Measurements from ENCODE around the gene COL7A1. TPM values are rescaled to one million over a fixed set of nuclear protein-coding genes. Genes with fewer than 3 reads are reported as not detected.

Gene COL7A1
- total RNA-seq, 2 experiments from 2014 or later = 1.0 to 1.6 TPM

DNA sequence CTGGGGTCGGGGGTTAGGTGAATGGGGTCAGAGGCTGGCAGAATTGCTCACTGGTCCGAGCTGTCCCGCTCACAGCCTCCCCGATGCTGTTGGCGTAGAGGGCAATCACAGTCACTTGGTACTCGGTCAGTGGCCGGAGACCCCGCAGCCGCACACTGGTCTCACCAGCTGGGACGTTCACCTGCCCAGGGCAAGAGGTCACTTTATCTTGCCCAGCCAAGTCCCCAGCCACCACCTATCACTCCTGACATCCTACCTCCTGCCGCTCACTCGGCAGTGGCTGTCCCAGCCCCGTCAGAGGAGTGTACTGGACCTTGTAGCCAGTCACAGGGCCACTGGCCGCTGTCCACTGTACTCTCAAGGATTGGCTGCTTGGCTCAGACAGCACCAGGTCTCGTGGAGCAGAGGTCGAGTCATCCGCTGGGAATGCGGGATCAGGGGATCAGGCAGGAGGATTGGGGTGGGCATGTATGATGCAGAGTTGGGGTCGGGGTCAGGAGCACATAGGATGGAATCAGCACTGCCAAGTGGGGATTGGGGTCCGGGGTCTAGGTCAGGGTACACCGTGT lies 2.5 kb downstream of the COL7A1 start:
- Mint-ChIP-seq H3K36me3 (peaks cover 4% of the 10 kb centered on the region), H3K9me3 (no peaks in the 10 kb centered on the region), H3K27ac (no peak overlapping the region), H3K27me3 (peaks cover 32% of the 10 kb centered on the region), H3K4me3 (no peak overlapping the region), H3K4me1 (peaks cover 4% of the 10 kb centered on the region)
- POLR2A ChIA-PET = no interaction called here
- ATAC-seq (ENCODE audit: low read depth) (no peak), DNase-seq (no peak)

DNA sequence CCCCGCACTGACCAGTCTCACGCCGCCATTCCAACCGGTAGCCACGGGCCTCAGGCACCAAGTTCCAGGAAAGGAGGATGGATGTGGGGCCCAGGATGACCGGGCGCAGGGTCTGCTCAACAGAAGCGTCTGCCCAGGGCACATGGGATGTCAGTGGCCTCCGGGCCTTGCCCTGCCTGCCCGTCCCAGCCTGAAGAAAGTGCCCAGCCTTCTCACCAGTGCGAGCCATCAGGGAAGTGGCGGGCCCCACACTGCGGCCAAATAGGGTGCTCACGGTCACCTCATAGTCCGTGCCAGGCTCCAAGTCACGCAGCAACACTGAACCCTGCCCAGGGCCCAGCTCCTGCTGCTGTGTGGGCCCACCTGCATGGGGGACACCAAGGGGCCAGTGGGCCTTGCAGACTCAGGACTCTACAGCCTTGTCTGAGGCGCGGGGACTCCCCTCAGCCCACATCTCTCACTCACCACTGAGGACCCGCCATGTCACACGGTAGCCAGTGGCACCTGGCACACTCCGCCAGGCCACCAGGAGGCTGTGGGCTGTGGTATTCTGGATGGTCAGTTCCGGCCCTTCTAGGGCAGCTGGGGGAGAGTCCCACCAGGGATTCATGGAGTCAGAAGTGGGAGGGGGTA lies 3.1 kb downstream of the COL7A1 start:
- peaks cover 4% of the 10 kb centered on the region for H3K4me1 Mint-ChIP-seq
- DNase-seq (no peak), ATAC-seq (ENCODE audit: low read depth) (no peak)
- H3K27me3 Mint-ChIP-seq = peaks cover 32% of the 10 kb centered on the region
- POLR2A ChIA-PET = no interaction called here
- H3K4me3 Mint-ChIP-seq = no peak overlapping the region
- H3K36me3 Mint-ChIP-seq = peaks cover 2% of the 10 kb centered on the region
- no peak overlapping the region for H3K27ac Mint-ChIP-seq
- H3K9me3 Mint-ChIP-seq = no peaks in the 10 kb centered on the region

DNA sequence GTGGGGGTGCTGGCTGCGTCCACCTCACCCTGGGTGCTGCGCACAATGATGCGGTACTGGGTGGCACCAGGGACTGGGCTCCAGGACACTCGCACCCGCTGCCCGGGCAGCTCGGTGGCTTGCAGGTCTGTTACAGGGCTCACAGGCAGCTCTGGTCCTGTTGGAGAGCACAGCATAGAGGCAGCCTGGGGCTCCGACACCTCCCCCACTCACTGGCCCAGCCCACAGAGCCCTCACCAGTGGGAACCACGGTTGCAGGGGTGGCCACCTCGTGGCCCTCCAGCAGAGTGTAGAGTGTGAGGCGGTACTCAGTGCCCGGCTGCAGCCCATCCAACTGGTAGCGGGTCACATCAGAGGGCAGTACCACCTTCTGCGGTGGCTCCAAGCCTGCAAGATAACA lies 3.7 kb downstream of the COL7A1 start:
- Mint-ChIP-seq H3K27ac (no peak overlapping the region), H3K4me1 (peaks cover 4% of the 10 kb centered on the region), H3K36me3 (peaks cover 2% of the 10 kb centered on the region), H3K9me3 (no peaks in the 10 kb centered on the region), H3K4me3 (no peak overlapping the region), H3K27me3 (peaks cover 32% of the 10 kb centered on the region)
- POLR2A ChIA-PET = no interaction called here
- DNase-seq = no peak
- ATAC-seq (ENCODE audit: low read depth) = no peak

DNA sequence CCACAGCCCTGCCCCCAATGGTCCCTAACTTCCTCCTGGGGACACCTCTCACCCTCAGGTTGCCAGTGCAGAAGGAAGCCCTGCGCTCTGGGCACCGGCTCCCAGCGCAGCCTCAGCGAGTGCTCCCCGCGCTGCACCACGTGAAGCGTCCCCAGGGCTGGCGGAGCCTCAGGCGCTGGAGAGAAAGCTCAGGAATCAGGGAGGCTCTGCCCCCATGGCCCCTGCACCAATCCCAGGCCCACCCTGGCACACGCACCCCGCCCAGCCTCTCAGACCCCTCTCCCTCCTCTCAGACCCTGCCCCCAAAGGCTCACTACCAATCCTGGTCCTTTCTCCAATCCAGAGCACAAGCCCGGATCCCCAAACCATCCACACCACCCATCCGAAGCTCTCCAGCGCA lies 6.9 kb downstream of the COL7A1 start:
- DNase-seq (no peak), ATAC-seq (ENCODE audit: low read depth) (no peak)
- POLR2A ChIA-PET = no interaction called here
- peaks cover 13% of the 10 kb centered on the region for H3K27me3 Mint-ChIP-seq
- peaks cover 2% of the 10 kb centered on the region for H3K4me1 Mint-ChIP-seq
- no peak overlapping the region for H3K4me3 Mint-ChIP-seq
- no peak overlapping the region for H3K27ac Mint-ChIP-seq
- no peaks in the 10 kb centered on the region for H3K36me3 Mint-ChIP-seq
- no peaks in the 10 kb centered on the region for H3K9me3 Mint-ChIP-seq

DNA sequence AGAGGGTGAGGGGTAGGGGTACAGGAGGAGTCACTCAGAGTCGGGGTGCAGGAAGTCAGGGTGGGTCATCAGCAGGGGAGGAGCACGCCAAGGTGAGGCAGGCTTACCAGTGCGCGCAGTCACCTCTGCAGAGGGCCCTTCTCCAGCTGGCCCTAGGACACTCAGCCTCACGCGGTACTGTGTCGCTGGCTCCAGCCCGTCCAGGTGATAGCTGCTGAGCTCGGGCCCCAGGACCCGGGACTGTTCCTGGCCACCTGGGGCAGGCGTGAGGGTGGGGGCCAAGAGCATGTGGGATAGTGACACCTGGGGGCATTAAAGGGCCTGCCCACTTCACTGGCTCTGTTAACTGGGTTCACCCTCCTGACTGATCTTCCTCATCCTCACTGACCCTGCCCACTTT lies 7.4 kb downstream of the COL7A1 start:
- Mint-ChIP-seq H3K27ac (no peak overlapping the region), H3K36me3 (no peaks in the 10 kb centered on the region), H3K9me3 (no peaks in the 10 kb centered on the region), H3K27me3 (peaks cover 13% of the 10 kb centered on the region), H3K4me3 (no peak overlapping the region), H3K4me1 (peaks cover 2% of the 10 kb centered on the region)
- POLR2A ChIA-PET = no interaction called here
- ATAC-seq (ENCODE audit: low read depth) (no peak), DNase-seq (no peak)

DNA sequence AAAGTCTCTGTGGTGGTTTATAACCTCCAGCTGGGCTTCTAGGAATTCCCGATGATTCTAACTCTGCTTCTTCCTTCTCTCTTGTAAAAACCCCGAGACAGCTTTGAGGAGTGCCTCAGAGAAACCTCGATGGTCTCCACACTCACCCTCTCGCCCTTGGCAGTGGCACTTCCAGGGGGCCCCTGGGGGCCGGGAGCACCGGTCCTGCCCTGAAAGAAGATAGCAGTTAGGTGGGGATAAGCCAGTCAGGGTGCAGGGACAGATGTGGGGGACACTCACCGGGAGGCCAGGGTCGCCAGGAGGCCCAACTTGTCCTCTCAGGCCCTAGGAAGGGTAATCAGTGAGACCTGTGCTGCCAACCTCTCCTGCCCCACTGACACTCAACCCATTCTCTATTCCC lies 9.7 kb downstream of the COL7A1 start:
- Mint-ChIP-seq H3K27ac (no peak overlapping the region), H3K4me3 (no peak overlapping the region), H3K36me3 (no peaks in the 10 kb centered on the region), H3K4me1 (peaks cover 2% of the 10 kb centered on the region), H3K9me3 (no peaks in the 10 kb centered on the region), H3K27me3 (peaks cover 11% of the 10 kb centered on the region)
- no peak for DNase-seq
- POLR2A ChIA-PET = interaction anchor here (0.6 kb wide), 1 partner anchor 22 kb away, joined by 3 read pairs; no protein-coding TSS in a partner anchor
- ATAC-seq (ENCODE audit: low read depth) = no peak

DNA sequence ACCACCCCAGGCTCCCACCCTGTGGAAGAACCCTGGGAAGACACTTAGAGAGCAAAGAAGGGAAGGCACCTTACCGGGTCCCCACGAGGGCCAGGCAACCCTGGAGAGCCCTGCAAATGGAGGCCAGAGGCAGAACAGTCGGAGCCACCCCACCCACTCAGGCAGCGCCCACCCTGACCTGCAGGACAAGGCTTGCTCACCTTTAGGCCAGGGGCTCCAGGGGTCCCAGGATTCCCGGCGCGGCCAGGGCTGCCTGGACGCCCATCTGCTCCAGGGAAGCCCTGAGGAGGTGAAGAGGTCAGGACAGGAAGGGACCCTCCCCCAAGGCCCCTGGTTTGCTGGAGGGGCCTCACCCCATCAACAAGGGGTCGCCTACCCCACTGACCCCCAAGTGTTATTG lies 10.3 kb downstream of the COL7A1 start:
- Mint-ChIP-seq H3K9me3 (no peaks in the 10 kb centered on the region), H3K36me3 (no peaks in the 10 kb centered on the region), H3K4me1 (peaks cover 2% of the 10 kb centered on the region), H3K27me3 (peaks cover 8% of the 10 kb centered on the region), H3K4me3 (no peak overlapping the region), H3K27ac (no peak overlapping the region)
- ATAC-seq (ENCODE audit: low read depth) (no peak), DNase-seq (no peak)
- POLR2A ChIA-PET = interaction anchor here (0.6 kb wide), 1 partner anchor 22 kb away, joined by 3 read pairs; no protein-coding TSS in a partner anchor

DNA sequence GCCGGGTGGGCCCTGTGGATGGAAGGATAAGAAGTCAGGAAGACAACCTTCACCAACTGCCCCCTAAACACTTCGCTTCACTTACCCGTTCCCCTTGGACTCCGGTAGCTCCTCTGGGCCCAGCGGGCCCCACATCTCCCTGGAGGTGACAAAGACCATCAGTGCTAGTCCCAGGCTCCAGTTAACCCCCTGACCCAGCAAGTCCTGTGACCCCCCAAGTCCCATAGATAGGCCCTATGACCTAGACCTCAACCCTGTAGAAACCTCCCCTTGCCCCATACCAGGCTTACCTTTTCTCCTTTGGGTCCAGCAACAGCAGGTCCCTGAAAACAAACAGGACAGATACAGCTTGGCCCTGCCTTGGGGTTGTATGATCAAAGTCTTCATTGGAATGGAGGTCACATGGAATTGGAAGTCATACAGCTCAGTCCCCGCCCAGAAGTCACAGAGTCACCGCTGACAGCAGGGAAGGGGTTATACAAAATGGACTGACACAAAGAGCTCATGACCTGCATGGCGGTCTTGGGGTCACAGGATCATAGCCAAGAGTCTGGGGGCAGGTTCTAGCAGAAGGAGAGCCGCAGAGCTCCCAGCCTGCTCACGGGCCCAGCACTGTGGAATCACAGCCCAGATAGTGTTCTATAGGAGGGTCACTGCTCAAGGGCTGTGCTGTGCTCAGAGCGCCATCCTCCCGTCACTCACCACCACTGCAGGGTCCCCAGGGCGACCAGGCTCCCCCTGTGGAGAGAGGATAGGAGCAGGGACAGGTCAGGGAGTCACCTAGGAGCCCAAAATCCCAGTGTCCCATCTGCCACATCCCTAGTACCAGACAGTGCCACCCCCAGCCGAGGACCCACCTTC lies 13.3 kb downstream of the COL7A1 start:
- H3K9me3 Mint-ChIP-seq = no peaks in the 10 kb centered on the region

DNA sequence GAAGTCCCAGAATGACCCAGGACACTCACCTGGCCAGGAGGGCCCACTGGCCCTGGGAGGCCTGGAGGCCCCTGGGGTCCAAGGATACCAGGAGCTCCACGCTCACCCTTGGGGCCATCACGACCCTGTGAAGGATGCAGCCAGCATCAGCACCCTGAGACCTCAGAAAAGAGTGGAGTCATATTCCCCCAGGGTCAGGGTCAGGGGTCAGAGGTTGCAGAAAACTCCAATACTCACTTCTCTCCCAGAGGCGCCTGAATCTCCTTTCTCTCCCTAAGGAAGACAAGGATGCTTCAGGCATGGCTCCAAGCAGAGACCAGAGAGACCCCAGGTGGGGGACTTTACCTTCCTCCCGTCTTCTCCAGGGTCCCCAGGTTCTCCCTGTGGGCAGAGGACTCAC lies 18.5 kb downstream of the COL7A1 start:
- Mint-ChIP-seq H3K4me1 (no peaks in the 10 kb centered on the region), H3K4me3 (no peak overlapping the region), H3K27me3 (no peaks in the 10 kb centered on the region), H3K9me3 (no peaks in the 10 kb centered on the region), H3K36me3 (no peaks in the 10 kb centered on the region), H3K27ac (no peak overlapping the region)
- ATAC-seq (ENCODE audit: low read depth) (no peak), DNase-seq (no peak)
- POLR2A ChIA-PET = no interaction called here

More for the DNA sequence above, 13.3 kb downstream of the COL7A1 start:
- Mint-ChIP-seq H3K27me3 (peaks cover 2% of the 10 kb centered on the region), H3K27ac (no peak overlapping the region), H3K4me3 (no peak overlapping the region), H3K36me3 (no peaks in the 10 kb centered on the region), H3K4me1 (peaks cover 2% of the 10 kb centered on the region)
- DNase-seq = no peak
- ATAC-seq (ENCODE audit: low read depth) = no peak
- POLR2A ChIA-PET = no interaction called here

DNA sequence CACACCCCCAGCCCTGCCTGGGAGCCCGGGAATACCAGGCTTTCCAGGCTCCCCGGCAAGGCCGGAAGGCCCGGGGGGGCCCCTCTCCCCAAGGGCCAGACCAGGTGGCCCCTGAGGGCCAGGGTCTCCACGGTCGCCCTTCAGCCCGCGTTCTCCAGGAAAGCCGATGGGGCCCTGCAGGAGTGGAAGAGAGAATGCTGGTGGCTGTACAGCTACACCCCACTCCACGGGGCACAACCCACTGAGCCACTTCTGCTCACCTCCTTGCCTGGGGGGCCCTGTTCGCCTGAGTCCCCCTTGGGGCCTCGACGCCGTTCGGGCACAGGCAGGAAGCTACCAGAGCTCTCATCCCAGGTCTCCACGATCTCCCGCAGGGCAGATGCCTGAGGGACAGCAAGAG lies 19.8 kb downstream of the COL7A1 start:
- Mint-ChIP-seq H3K9me3 (no peaks in the 10 kb centered on the region), H3K27me3 (no peaks in the 10 kb centered on the region), H3K36me3 (no peaks in the 10 kb centered on the region), H3K27ac (no peak overlapping the region), H3K4me1 (no peaks in the 10 kb centered on the region), H3K4me3 (no peak overlapping the region)
- POLR2A ChIA-PET = no interaction called here
- no peak for ATAC-seq (ENCODE audit: low read depth)
- no peak for DNase-seq

DNA sequence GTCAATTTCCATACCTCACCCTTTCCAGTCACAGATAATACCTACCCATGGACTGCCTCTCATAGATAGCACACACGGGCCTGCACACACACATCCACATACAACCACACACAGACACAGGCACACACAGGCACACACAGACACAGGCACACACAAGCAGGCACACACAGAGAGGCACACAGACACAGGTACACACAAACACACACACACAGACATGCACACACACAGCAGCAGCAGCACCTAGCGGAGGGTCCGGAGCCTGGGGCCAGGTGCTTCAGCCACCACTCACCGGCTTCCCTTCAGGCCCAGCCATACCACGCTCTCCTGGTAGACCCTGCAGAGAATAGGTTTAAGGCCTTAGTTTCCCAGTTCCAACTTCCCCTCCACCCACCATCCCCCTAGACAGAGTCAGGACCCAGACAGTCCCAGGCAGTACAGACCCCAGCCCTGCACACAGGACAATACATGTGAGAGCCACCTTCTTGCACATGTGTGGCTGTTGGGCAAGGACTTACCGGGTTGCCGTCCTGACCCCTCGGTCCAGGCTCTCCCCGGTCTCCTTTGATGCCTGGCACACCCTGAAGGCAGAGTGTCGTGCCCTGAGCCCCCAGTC lies 21.1 kb downstream of the COL7A1 start:
- H3K4me1 Mint-ChIP-seq = no peaks in the 10 kb centered on the region
- POLR2A ChIA-PET = no interaction called here
- no peak for DNase-seq
- no peak overlapping the region for H3K27ac Mint-ChIP-seq
- H3K27me3 Mint-ChIP-seq = no peaks in the 10 kb centered on the region
- H3K9me3 Mint-ChIP-seq = no peaks in the 10 kb centered on the region
- no peak overlapping the region for H3K4me3 Mint-ChIP-seq
- H3K36me3 Mint-ChIP-seq = no peaks in the 10 kb centered on the region
- ATAC-seq (ENCODE audit: low read depth) = no peak

DNA sequence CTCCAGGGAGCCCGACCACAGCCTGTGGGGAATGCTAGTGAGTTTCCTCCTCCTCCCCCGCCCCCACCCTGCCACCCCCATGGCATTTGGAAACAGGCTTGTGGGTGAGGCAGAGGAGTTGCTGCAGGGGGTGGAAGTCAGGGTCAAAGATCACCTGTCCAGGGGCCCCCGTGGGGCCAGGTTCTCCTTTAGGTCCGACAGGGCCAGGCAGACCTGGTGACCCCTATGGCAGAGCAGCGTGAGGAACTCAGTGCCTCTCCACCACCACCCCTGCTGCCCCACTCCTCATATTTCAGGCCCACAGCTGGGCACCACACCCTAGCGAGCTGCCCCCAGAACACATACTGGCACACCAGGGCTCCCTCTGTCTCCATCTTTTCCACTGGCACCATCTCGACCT lies 22.6 kb downstream of the COL7A1 start:
- no peak for ATAC-seq (ENCODE audit: low read depth)
- Mint-ChIP-seq H3K4me1 (no peaks in the 10 kb centered on the region), H3K9me3 (no peaks in the 10 kb centered on the region), H3K4me3 (no peak overlapping the region), H3K27ac (no peak overlapping the region), H3K36me3 (no peaks in the 10 kb centered on the region), H3K27me3 (no peaks in the 10 kb centered on the region)
- POLR2A ChIA-PET = no interaction called here
- DNase-seq = no peak

DNA sequence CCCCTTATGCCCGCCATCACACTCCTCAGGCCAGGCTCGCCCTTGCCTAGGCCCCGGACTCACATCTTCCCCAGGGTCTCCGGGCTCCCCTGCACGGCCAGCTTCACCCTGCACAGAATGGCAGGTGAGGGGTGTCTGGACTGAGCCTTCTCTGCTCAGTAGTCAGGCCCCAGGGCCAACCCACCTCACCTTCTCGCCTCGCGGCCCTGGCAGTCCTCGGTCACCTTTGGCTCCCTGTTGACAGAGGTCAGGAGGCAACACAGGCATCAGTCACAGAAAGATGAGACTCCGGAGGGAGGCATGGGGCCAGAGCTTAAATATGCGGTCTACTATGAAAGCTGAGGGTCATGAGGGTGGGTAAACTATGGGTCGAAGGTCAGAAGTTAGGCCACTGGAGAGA lies 23.2 kb downstream of the COL7A1 start:
- no peaks in the 10 kb centered on the region for H3K36me3 Mint-ChIP-seq

More for the DNA sequence above, 23.2 kb downstream of the COL7A1 start:
- H3K27ac Mint-ChIP-seq = no peak overlapping the region
- peaks cover 3% of the 10 kb centered on the region for H3K4me1 Mint-ChIP-seq
- ATAC-seq (ENCODE audit: low read depth) (no peak), DNase-seq (no peak)
- H3K4me3 Mint-ChIP-seq = no peak overlapping the region
- no peaks in the 10 kb centered on the region for H3K27me3 Mint-ChIP-seq
- no peaks in the 10 kb centered on the region for H3K9me3 Mint-ChIP-seq
- POLR2A ChIA-PET = no interaction called here

Data from activated naive CD8-positive, alpha-beta T cell treated with anti-CD3 and anti-CD28 coated beads, Interleukin-2, amount 10 ng/mL, durations not matched to agents 7 days and 5 days (primary cell).